Uterus (tissue), 2 donors: Measurements from ENCODE around the gene MANEA.

Source experiments
- POLR2A ChIP-seq, 2 donors: fragments of 450-650 bp; IDR thresholded peaks; one replicate each; pipeline ENCODE4 v1.6.1; 2016; ENCODE audit warnings: antibody characterized with exemption in 2 of 2, mild to moderate bottlenecking in 1 of 2, moderate library complexity in 1 of 2
- TF ChIP-seq, protein P1 (sequence below), 4 experiments: fragments of 200-600 bp in 2 of 4; fragments of 450-650 bp in 2 of 4; sonication (generic) in 2 of 4; IDR thresholded peaks; one replicate each; pipeline ENCODE4 v1.5.1; 2016 to 2019; ENCODE audit warnings: antibody characterized with exemption in 4 of 4, mild to moderate bottlenecking in 2 of 4, moderate library complexity in 1 of 4

DNA sequence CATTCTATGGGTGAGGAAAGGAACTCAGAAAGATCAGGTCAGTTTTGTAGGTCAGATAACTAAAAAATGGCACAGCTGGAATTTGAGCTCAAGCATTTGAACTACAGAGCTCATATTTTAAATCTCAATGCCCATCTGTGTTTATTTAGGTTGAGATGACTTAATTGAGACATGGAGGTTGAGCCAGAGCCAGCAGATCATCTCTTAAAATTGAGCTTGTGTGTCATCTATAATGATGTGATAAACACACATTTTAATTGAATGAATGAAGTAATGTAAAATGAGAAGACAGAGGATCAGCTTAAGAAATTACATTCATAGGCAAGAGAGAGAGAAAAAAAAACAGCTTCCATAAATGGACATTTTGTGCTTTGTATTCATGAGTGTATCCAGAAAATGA, 3.7 kb downstream of the MANEA start:
- TF ChIP-seq, protein P1, sequence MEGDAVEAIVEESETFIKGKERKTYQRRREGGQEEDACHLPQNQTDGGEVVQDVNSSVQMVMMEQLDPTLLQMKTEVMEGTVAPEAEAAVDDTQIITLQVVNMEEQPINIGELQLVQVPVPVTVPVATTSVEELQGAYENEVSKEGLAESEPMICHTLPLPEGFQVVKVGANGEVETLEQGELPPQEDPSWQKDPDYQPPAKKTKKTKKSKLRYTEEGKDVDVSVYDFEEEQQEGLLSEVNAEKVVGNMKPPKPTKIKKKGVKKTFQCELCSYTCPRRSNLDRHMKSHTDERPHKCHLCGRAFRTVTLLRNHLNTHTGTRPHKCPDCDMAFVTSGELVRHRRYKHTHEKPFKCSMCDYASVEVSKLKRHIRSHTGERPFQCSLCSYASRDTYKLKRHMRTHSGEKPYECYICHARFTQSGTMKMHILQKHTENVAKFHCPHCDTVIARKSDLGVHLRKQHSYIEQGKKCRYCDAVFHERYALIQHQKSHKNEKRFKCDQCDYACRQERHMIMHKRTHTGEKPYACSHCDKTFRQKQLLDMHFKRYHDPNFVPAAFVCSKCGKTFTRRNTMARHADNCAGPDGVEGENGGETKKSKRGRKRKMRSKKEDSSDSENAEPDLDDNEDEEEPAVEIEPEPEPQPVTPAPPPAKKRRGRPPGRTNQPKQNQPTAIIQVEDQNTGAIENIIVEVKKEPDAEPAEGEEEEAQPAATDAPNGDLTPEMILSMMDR (IDR thresholded peaks at IDR 0.05) = no peak
- TF ChIP-seq POLR2A (IDR thresholded peaks at IDR 0.05) = no peak
